Small intestine (tissue), 7 donors: ENCODE data around the gene HNRNPM. TPM values are rescaled to one million over a fixed set of nuclear protein-coding genes. Genes with fewer than 3 reads are reported as not detected.

Experiments
- DNase-seq, 2 donors: peaks; one replicate each; pipeline versions ENCODE4 v3.0.0 to v3.0.0-alpha.2; 2013
- FAIRE-seq: peaks from 2 replicates; lab custom pipeline; 2012; peaks lifted over from hg19 to GRCh38; lab: Jason Lieb, UNC
- H3K27ac ChIP-seq, 3 donors: one replicate each; pipeline ENCODE4 v1.5.1; 2013; ENCODE audit warnings: low read length in 2 of 3, mild to moderate bottlenecking in 2 of 3, control low read depth in 1 of 3, inconsistent platforms in 1 of 3, low read depth in 1 of 3, moderate library complexity in 1 of 3
- H3K27me3 ChIP-seq, 3 donors: one replicate each; pipeline ENCODE4 v1.6.1; 2013; ENCODE audit warnings: low read length in 3 of 3, inconsistent platforms in 1 of 3; ENCODE audit not compliant: control insufficient read depth in 3 of 3, insufficient read depth in 3 of 3
- H3K36me3 ChIP-seq, 3 donors: one replicate each; pipeline ENCODE4 v1.6.1; 2013; ENCODE audit warnings: low read length in 3 of 3, inconsistent platforms in 1 of 3, low read depth in 1 of 3, mild to moderate bottlenecking in 1 of 3, moderate library complexity in 1 of 3; ENCODE audit not compliant: control insufficient read depth in 3 of 3, insufficient read depth in 2 of 3
- H3K4me1 ChIP-seq, 3 donors: one replicate each; pipeline ENCODE4 v1.6.1; 2013; ENCODE audit warnings: low read length in 2 of 3, inconsistent platforms in 1 of 3, low read depth in 1 of 3, mild to moderate bottlenecking in 1 of 3, moderate library complexity in 1 of 3; ENCODE audit not compliant: control insufficient read depth in 3 of 3, insufficient read depth in 2 of 3
- H3K4me3 ChIP-seq, 3 donors: one replicate each; pipeline ENCODE4 v1.5.1; 2013; ENCODE audit warnings: low read length in 3 of 3, control low read depth in 1 of 3, inconsistent platforms in 1 of 3, low read depth in 1 of 3, mild to moderate bottlenecking in 1 of 3, moderate library complexity in 1 of 3
- H3K9me3 ChIP-seq, 2 donors: one replicate each; pipeline ENCODE4 v1.6.1; 2013; ENCODE audit warnings: low read depth in 1 of 2, low read length in 1 of 2; ENCODE audit not compliant: control insufficient read depth in 2 of 2, insufficient read depth in 1 of 2
- WGBS, 3 donors: extraction: QIAGEN DNeasy Blood & Tissue Kit; methylation state at CpG; one replicate each; pipeline ENCODE4 v1.1.7; 2013; 5-methylcytosine and 5-hydroxymethylcytosine counted together
- polyA plus RNA-seq, 4 donors: library from polyadenylated mRNA; stranded (reverse) in 3 of 4; unstranded in 1 of 4; fragments of 200-250 nt in 3 of 4; fragments of 120-200 nt in 1 of 4; gene quantifications; one replicate each; pipeline versions ENCODE4 v1.2.1 to v1.2.3, GENCODE V29; 2013
- donor health status: healthy with polysubstance abuse.
- donor health status: control.
- donor health status: control.
- donor health status: Bipolar disorder and iron deficiency.
- donor health status: healthy.

Gene HNRNPM
- polyA plus RNA-seq, 4 donors = 98.6 to 225 (median 156) TPM

DNA sequence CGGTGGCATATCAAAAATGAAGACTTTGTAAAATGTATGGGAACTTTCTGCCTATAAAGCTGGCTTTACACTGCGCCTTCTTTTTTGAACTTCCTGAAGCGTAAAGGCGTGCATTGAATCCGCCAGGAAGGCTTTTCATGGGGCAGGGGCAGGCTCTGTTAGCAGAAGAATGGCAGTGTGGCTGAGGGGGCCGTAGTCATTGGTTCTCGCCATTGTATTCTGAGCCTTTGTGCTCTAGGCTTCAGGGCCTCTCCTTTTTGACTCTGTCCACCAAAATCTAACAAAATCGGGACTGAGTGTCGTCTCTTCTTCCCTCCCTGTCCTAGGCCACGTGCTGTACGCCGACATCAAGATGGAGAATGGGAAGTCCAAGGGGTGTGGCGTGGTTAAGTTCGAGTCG lies 43.6 kb downstream of the HNRNPM start:
- Histone ChIP-seq H3K4me1 (no peaks in the 10 kb centered on the region), H3K27ac (no peak overlapping the region), H3K36me3 (peaks cover 3 to 76% (median 23%) of the 10 kb centered on the region in 3 donors), H3K27me3 (no peaks in the 10 kb centered on the region), H3K9me3 (no peaks in the 10 kb centered on the region), H3K4me3 (no peak overlapping the region)
- FAIRE-seq = no peak
- WGBS, 3 donors = 82 to 83% (median 83%) methylated on average over 15 of the region's 15 CpGs
- DNase-seq = no peak

DNA sequence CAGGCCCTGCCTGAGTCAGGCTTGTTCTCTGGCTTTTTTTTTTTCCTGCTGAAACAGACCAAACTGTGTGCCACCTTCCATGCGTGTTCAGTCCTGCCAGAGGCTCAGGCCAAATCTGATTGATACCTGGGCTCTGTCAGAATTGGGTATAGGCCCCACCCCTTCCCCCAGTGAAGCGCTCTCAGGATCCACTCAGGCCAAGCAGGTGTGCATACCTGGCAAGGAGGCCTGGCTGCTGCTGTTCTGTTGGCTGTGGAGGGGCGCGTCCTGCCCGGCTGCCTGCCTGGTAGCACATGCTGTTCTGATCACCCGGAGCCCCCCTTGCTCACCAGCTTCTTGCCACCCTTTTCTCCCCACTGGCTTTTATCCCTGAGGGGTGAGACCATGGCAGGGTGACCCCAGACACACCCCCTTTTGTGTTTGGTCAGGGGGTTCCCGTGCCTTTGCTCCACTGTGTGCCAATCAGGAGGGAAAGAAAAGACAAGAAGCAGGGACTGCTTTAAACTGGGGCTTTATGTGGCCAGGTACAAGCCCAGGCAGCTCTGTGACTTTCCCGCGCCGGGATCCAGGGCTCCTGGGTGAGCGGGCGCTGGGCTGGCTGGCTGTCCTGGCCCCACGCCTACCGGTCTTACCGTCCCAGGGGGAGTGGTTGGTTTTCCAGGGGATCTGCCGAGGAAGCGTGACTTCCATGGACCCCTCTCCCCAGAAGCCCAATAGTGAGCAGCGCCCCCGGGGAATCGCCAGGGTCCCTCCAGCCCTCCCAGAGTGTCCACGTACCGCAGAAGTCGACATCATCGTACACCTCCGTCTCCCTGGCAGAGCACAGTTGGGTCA lies 45.0 kb downstream of the HNRNPM start:
- no peak for DNase-seq
- Histone ChIP-seq H3K36me3 (peaks cover 3 to 63% (median 14%) of the 10 kb centered on the region in 3 donors), H3K27ac (no peak overlapping the region), H3K9me3 (no peaks in the 10 kb centered on the region), H3K27me3 (no peaks in the 10 kb centered on the region), H3K4me3 (no peak overlapping the region), H3K4me1 (no peaks in the 10 kb centered on the region)
- WGBS, 3 donors = 81 to 88% (median 84%) methylated on average over 25 of the region's 25 CpGs
- no peak for FAIRE-seq

DNA sequence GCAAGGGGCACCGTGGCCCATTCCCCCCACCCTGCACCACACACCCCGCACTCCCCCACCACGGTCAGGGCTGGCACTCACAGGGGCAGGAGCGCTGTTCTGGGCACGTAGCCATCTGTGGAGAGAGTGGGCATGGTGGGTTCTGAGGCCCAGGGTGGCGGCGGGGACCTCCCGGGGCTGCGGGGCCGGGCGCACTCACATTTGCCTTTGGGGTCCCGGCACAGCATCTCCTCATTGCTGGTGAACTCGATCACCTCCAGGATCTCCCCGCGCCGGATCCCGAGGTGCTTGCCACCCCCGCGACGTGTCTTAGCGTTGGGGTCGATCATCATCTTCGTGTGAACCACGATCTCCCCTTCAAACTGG lies 45.6 kb downstream of the HNRNPM start:
- 90 to 92% (median 90%) methylated on average over 24 of the region's 24 CpGs for WGBS, 3 donors
- Histone ChIP-seq H3K27ac (no peak overlapping the region), H3K4me1 (no peaks in the 10 kb centered on the region), H3K36me3 (peaks cover 3 to 57% (median 14%) of the 10 kb centered on the region in 3 donors), H3K4me3 (no peak overlapping the region), H3K9me3 (no peaks in the 10 kb centered on the region), H3K27me3 (no peaks in the 10 kb centered on the region)
- no peak for DNase-seq
- FAIRE-seq = no peak

DNA sequence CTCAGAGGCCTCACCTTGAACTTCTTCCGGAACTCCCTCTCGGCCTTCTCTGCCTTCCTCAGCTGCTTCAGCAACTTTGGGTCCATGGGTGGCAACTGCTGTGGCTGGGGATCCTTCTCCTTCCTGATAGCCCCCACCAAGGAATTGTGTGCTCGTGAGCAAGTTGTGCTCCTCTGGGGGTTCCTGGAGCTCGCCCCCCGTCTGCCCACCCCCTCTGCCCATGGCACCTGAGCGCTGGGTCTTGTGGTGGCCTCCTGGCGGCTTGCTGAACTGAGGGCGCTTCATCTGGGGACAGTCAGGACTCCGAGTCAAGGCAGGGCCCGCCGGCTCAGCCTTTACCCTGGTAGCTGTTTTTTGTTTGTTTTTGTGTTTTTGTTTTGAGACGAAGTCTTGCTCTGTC lies 46.1 kb downstream of the HNRNPM start:
- H3K27me3 ChIP-seq = no peaks in the 10 kb centered on the region
- 88 to 91% (median 89%) methylated on average over 12 of the region's 12 CpGs for WGBS, 3 donors
- no peaks in the 10 kb centered on the region for H3K4me1 ChIP-seq
- no peak overlapping the region for H3K27ac ChIP-seq
- no peak overlapping the region for H3K4me3 ChIP-seq
- H3K36me3 ChIP-seq = peaks cover 3 to 52% (median 14%) of the 10 kb centered on the region in 3 donors
- FAIRE-seq = no peak
- no peak for DNase-seq
- H3K9me3 ChIP-seq = no peaks in the 10 kb centered on the region

DNA sequence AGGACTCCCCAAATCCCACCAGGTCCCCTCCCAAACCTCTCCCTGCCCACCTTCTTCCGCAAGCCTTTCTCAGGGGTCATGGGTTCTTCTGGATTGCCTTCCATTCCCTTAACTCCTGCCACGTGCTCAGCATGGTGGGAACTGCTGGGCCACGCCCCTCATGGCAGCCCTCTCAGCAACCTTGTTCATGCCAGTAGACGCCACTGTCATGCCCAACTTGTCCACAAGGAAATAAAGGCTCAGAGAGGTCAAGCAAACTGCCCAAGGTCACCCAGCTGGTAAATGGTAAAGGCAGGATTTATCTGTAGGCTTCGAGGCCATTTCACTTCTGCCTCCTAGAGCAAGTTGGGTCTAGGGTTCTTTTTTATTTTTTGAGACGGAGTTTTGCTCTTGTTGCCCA lies 46.8 kb downstream of the HNRNPM start:
- no peak for FAIRE-seq
- WGBS, 3 donors = 80 to 89% (median 85%) methylated on average over 6 of the region's 6 CpGs

DNA sequence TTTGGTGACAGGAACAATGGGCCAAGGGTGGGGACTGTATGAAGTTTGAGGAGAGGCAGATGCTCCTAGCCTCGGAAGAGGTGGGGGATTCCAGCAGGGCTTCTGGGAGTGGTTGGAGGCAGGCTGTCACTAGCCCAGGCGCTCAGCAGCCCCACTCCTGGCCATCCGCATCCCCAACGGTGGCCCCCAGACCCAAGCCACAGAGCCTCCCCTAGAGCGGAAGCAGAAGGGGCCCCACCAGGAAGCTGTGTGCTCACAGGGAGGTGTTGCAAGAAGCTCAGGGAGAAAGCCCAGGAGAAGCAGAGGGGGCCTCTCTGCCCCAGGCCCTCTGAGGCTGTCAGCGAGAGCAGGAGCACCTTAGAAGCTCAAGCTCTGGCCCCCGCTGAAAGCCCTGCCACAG lies 49.4 kb downstream of the HNRNPM start:
- no peak for FAIRE-seq

More for the DNA sequence above, 46.8 kb downstream of the HNRNPM start:
- no peaks in the 10 kb centered on the region for H3K4me1 ChIP-seq
- H3K9me3 ChIP-seq = no peaks in the 10 kb centered on the region
- no peak overlapping the region for H3K4me3 ChIP-seq
- no peak overlapping the region for H3K27ac ChIP-seq
- peaks cover 3 to 45% (median 11%) of the 10 kb centered on the region in 3 donors for H3K36me3 ChIP-seq
- no peak for DNase-seq
- no peaks in the 10 kb centered on the region for H3K27me3 ChIP-seq

DNA sequence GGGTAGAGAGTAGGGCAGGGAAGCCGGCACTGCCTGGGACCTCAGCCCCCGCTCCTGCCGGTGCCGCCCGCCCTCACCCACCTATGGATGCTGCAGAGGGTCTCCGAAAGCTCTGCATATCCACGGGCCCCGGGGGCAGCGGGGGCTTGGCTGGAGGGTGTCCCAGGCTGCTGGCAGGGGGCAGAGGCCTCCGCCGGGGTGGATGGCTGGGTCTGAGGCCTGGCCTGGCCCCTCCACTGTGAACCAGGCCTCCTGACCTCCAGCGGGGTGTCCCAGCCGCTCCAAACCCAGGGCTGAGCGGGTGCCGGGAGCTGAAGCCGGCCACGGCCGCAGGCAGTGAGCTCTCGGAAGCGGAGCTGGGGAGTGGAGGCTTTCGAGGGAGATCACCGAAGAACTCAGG lies 53.5 kb downstream of the HNRNPM start:
- H3K9me3 ChIP-seq = no peaks in the 10 kb centered on the region
- no peak for FAIRE-seq
- H3K27me3 ChIP-seq = no peaks in the 10 kb centered on the region
- peaks cover 0 to 3% (median 0%) of the 10 kb centered on the region in 3 donors for H3K36me3 ChIP-seq
- 86 to 94% (median 94%) methylated on average over 21 to 22 of the region's 22 CpGs for WGBS, 3 donors
- no peak for DNase-seq
- no peaks in the 10 kb centered on the region for H3K4me1 ChIP-seq
- no peak overlapping the region for H3K27ac ChIP-seq
- H3K4me3 ChIP-seq = no peak overlapping the region

More for the DNA sequence above, 49.4 kb downstream of the HNRNPM start:
- DNase-seq = no peak
- no peaks in the 10 kb centered on the region for H3K4me1 ChIP-seq
- no peaks in the 10 kb centered on the region for H3K9me3 ChIP-seq
- WGBS, 3 donors = 55 to 91% (median 67%) methylated on average over 7 of the region's 7 CpGs
- no peak overlapping the region for H3K4me3 ChIP-seq
- H3K27ac ChIP-seq = no peak overlapping the region
- H3K27me3 ChIP-seq = no peaks in the 10 kb centered on the region
- peaks cover 0 to 23% (median 0%) of the 10 kb centered on the region in 3 donors for H3K36me3 ChIP-seq

DNA sequence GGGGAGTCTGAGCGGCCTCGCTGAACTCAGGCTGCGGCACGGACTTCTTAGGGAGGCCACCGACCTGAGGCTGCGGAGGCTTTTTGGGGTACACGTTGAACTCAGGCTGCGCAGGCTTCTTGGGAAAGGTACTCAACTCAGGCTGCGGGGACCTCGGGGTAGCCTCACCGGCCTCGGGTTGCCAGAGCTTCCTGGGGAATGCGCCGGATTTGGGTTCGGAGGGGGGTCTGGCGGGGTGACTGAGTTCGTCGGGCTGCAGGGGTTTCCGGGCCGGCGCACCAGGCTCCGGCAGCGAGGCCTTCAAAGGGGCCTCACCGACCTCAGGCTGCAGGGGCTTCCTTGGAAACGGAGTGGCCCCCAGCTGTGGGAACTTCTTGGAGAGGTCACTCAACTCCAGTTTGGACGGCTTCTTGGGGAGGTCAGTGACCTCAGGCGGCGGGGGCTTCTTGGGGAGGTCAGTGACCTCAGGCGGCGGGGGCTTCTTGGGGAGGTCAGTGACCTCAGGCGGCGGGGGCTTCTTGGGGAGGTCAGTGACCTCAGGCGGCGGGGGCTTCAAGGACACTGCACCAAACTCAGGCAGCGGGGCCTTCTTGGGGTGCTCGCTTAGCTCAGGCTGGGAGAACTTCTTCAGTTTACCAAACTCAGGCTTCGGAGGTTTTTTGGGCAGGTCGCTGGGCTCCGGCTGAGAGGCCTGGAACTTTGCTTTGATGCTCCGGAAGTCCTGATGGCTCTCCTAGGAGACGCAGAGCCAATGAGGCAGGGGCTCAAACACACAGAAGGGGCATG lies 54.5 kb downstream of the HNRNPM start:
- DNase-seq = no peak
- H3K27me3 ChIP-seq = no peaks in the 10 kb centered on the region
- 86 to 93% (median 92%) methylated on average over 40 to 41 of the region's 41 CpGs for WGBS, 3 donors
- H3K27ac ChIP-seq = no peak overlapping the region
- no peak overlapping the region for H3K4me3 ChIP-seq
- no peaks in the 10 kb centered on the region for H3K9me3 ChIP-seq
- H3K4me1 ChIP-seq = no peaks in the 10 kb centered on the region
- peaks cover 0 to 2% (median 0%) of the 10 kb centered on the region in 3 donors for H3K36me3 ChIP-seq
- no peak for FAIRE-seq
